AG04450 (cell line): Measurements from ENCODE around the gene ZNF597. TPM values are rescaled to one million over a fixed set of nuclear protein-coding genes. Genes with fewer than 3 reads are reported as not detected.

Experiments used
- CTCF ChIA-PET: fragments of 300-600, 350-600 bp; formaldehyde crosslinking; extraction: SDS; loops from one replicate; lab custom pipeline; 2022; ENCODE audit warnings: antibody characterized with exemption, inconsistent platforms; lab: Charles Lee
- POLR2A ChIA-PET: fragments of 350-600 bp; formaldehyde crosslinking; extraction: SDS; loops from one replicate; lab custom pipeline; 2021; ENCODE audit warnings: antibody characterized with exemption, inconsistent platforms; lab: Yijun Ruan, JAX
- DNase-seq: peaks from one replicate; pipeline ENCODE4 v3.0.0-alpha.2; 2011; ENCODE audit warnings: low read depth, low spot score
- H3K27ac ChIP-seq: one replicate; pipeline ENCODE4 v1.5.1; 2012; ENCODE audit warnings: low read depth, low read length, control low read depth
- H3K27me3 ChIP-seq: one replicate; pipeline ENCODE4 v1.6.0; 2012; ENCODE audit warnings: low read length; ENCODE audit not compliant: control insufficient read depth, insufficient read depth
- H3K4me3 ChIP-seq: 2 replicates; pipeline ENCODE4 v1.5.1; 2011; ENCODE audit warnings: mild to moderate bottlenecking, low read depth, low read length, control low read depth
- H3K9me3 ChIP-seq: 2 replicates; pipeline ENCODE4 v1.5.1; 2012; ENCODE audit warnings: low read length; ENCODE audit not compliant: control insufficient read depth, insufficient read depth
- CTCF ChIP-seq: IDR thresholded peaks from 2 replicates; pipeline ENCODE4 v1.5.1; 2011; ENCODE audit warnings: low read depth, low read length, control low read depth, inconsistent platforms
- polyA plus RNA-seq: library from polyadenylated mRNA; depleted of rRNA; stranded (reverse); fragments of >200 nt; gene quantifications from 2 replicates; pipeline ENCODE4 v1.2.3, GENCODE V29; 2011

Gene ZNF597
- polyA plus RNA-seq, 1 experiment: 1.8 TPM

- no peak for DNase-seq
- Histone ChIP-seq H3K27me3 (no peaks in the 10 kb centered on the region), H3K4me3 (peak overlapping the region; percentile 96), H3K27ac (peak overlapping the region; percentile 90), H3K9me3 (no peaks in the 10 kb centered on the region)
- TF ChIP-seq CTCF: no peak
- ChIA-PET CTCF (interaction anchor here (0.5 to 0.6 kb wide), 2 partner anchors 299 to 361 kb away, joined by 3 to 9 read pairs; no protein-coding TSS in a partner anchor), POLR2A (interaction anchor here (0.6 to 2.8 kb wide), 3 partner anchors 15 to 78 kb away, joined by 3 to 20 read pairs (median 5); partner anchors contain the start of genes NAA60 and ZNF597)
Measured at GRCh38 chr16:3458852-3459361, 15.6 kb upstream of the ZNF597 start.

GRCh38 chr16:3458278-3458851, 15.1 kb upstream of the ZNF597 start:
- no peak for TF ChIP-seq CTCF
- Histone ChIP-seq H3K27me3 (no peaks in the 10 kb centered on the region), H3K4me3 (peak overlapping the region; percentile 96), H3K27ac (peak overlapping the region; percentile 90), H3K9me3 (no peaks in the 10 kb centered on the region)
- ChIA-PET POLR2A (interaction anchor here (0.6 to 2.8 kb wide), 3 partner anchors 14 to 78 kb away, joined by 3 to 20 read pairs (median 5); partner anchors contain the start of genes NAA60 and ZNF597), CTCF (interaction anchor here (0.5 to 0.6 kb wide), 2 partner anchors 298 to 360 kb away, joined by 3 to 9 read pairs; no protein-coding TSS in a partner anchor)
- no peak for DNase-seq

- ChIA-PET POLR2A (interaction anchor here (0.6 to 2.8 kb wide), 6 partner anchors 14 to 287 kb away, joined by 3 to 20 read pairs (median 4); partner anchors contain the start of genes NAA60, ZNF174, ZNF597 and ZSCAN32), CTCF (no interaction called here)
Measured at GRCh38 chr16:3457434-3458252, 14.3 kb upstream of the ZNF597 start.

GRCh38 chr16:3454631-3455147, 11.4 kb upstream of the ZNF597 start:
- ChIA-PET CTCF (no interaction called here), POLR2A (interaction anchor here (0.7 kb wide), 1 partner anchor 171 kb away, joined by 8 read pairs; no protein-coding TSS in a partner anchor)
- H3K27ac ChIP-seq: no peak overlapping the region
- TF ChIP-seq CTCF: no peak
- H3K4me3 ChIP-seq: no peak overlapping the region
- DNase-seq: no peak
- H3K27me3 ChIP-seq: no peaks in the 10 kb centered on the region
- H3K9me3 ChIP-seq: no peaks in the 10 kb centered on the region

More at GRCh38 chr16:3457434-3458252, 14.3 kb upstream of the ZNF597 start:
- no peaks in the 10 kb centered on the region for H3K27me3 ChIP-seq
- peak; percentile 62 for DNase-seq
- H3K27ac ChIP-seq: peak overlapping the region; percentile 77
- no peaks in the 10 kb centered on the region for H3K9me3 ChIP-seq
- TF ChIP-seq CTCF: peak; percentile 45
- peak overlapping the region; percentile 96 for H3K4me3 ChIP-seq
